ENCODE results near the gene PYGL.
"Not testable (repeated sequence)": the region's sequence is repeated elsewhere in the genome, so short reads cannot be mapped to it uniquely, and the experiment has no call there.

PYGL gene

DNA sequence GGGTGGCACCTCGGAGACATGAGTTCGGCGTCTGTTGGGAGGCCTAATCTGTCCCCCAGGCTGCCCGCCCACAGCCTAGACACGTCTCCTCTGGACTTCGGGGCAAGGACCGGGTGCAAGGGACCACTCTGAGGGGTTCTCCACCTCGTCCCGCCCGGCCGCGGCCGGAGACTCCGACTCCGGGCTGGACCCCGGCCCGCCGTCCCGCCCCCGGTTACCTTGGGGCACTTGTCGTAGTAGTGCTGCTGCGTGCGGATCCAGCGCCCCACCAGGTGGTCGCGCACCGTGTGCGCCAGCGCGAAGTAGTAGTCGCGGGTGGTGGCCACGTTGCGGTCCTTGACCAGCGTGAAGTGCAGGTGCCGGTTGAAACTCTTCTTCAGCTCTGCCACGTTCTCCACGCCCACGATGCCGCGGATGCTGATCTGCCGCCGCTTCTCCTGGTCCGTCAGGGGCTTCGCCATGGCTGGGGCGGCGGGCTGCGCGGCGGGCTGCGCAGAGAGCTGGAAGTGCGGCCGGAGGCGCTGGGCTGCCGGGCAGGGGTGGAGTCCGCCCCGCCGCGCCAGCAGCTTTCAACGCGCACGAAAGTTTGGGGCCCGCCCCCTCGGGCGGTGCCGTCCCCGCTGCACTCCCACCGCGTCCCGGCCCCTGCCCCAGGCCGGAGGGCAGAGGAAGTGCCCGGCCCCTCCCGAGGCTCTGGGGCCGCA lies at the start of gene PYGL:
PYGL (minus strand) TSS at position 541 of the 704 bp plus-strand sequence; CDS start at position 461, 80 bp downstream.
- peak; percentile 28 for DNase-seq

DNA sequence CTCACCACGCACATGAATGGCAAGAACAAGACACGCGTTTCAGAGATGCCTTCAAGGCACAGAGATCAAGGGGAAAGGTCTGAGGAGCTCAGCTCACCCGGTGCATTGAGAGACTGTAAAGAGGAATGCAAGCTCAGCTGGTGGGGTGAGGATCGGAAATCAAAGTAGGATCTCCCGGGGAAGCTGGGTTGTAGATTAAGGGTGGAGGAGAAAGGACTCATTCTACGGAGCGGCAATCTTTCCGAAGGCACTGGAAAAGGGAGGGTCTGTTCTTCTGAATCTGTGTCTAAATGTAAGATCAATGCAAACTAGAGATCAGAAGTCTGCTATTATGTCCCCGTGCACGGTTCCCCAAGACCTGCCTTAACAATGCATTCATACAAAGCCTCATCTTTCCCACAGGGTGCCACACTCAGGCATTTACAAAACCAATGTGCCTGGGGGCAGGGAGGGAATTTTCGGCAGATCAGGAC lies 41.6 kb upstream of the PYGL start:
- DNase-seq, result no peak

DNA sequence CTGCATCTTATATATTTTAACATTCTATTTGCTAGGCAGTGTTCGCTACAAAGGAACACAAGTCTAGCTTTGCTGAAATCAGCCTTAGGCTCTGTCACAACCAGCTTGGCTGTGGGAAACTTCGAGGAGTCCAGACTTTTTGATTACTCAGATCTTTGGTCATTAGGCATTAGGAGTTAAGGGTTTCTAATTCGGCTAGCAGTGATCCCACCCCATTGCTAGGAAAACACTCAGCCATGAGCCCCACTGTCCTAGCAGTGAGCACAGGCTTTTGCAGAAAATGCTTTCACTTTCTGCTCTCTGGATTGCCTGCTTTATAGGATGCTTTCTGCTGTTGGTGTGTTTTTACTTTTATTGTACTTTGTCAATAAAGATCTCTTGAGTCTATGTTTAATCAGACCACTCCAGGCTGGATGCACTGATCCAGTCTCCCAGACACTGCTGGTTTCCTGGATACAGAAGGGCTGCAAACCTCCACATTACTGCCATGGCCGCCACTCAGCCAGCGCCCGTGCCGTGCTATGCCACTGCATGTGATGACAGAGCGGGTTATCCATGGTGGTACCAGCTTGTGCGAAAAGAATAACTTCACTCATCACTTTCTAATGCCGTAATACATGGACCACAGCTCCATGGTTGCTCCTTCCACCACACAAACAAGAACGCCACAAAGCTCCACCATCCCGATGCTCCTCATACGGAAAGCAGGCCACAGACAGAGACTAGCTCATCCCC lies 41.0 kb upstream of the PYGL start:
- DNase-seq, result no peak

DNA sequence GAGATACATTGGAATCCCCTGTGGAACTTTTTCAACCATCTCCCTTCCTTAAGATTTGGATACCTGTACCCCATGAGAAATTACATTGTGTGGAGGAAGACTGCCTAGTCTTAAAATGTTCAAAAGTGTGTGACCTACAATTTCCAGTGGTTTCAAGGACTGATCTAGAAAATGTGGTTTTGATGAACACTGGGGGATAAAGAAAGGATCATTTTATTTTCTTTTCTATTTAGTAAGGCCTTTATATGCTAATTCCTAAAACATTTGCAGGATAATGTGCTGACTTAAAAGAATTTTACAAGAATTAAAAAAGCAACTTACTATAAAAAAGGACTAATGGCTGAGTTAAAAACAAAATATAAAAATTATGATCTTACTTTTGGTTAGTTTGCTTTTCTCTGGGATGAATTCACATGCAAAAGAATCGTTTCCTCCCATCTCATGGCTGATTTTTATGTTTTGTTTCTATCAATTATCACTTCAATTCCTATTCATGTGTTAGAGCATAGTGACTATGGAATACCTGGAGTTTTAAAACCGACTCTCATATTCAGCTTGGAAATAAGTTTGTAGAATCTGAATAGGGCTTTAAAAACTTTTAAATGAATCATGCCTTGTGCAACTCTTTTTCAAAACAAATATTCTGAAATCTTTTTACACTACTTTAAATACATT lies 39.9 kb upstream of the PYGL start:
- DNase-seq, result no peak

DNA sequence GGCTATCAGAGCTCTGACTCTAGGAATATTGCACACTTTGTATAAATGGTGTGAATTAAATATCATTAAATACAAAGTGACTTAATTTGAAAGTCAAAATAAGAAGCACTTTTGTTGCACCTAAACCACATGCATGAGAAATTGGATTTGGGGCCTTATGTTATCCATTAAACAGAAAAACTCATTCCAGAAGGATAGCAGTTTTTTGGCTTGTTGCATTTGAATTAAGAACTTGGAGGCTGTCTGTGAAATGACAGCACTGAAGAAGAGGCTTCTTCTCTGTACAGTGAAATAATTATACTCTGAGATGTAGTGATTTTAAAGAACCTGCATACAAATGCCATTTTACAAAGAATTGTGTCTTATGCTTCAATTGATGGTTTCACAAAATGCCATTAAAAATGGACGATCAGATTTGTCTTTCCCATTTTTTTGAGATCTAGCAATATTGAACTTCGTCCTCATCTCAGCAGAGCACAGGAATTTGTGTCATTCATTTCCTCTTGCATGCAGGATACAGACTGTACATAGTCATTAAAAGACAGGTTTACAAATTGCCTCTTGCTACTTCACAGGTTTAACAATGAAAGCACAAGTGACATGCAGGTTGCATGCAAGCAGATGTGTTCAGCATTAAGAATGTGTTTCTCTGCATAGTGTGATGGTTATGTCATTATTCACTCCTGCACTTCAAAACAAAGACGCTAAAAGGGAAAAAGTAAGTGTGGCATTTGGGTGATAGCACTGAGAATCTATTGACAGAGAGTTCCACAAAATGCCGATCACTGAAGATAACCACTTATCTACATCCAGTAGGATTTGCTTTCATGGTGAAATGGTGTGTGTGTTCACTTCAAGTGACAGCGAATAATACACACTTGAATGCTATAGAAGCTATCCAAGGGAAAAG lies 35.9 kb upstream of the PYGL start:
- DNase-seq, result no peak

DNA sequence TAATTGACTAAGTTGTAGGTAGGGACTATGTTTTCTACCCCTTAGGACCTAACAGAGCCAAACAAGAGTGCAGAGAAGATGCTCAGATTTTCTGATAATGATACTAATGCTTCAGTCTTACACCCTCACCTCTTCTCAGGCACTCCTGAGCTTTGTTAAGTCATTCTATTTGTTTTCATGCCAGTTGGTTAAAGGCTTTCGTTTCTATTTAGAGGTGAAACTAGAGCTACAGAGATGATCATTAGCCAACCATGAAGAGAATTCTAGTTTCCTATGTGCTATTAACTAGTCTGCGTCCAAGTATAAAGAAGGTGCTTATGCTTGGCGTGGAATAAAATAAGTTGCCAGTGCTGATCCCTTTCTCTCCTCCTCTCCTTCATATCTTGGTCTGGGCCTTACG lies 34.6 kb upstream of the PYGL start:
- no peak for DNase-seq

DNA sequence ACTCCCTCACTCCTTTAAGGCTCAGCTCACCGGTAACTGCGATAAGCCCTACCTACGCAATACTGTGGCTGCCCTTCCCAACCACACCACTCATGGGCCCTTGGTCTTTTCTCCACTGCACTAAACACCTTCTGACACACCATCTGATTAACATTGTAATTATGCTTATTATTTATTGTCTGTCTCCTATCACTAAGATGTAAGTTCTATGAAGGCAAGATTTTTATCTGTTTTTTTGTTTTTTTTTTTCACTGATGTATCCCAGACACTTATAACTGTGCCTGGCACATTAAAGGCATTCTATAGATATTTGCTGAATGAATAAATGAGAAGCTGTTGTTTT lies 34.2 kb upstream of the PYGL start:
- no peak for DNase-seq

DNA sequence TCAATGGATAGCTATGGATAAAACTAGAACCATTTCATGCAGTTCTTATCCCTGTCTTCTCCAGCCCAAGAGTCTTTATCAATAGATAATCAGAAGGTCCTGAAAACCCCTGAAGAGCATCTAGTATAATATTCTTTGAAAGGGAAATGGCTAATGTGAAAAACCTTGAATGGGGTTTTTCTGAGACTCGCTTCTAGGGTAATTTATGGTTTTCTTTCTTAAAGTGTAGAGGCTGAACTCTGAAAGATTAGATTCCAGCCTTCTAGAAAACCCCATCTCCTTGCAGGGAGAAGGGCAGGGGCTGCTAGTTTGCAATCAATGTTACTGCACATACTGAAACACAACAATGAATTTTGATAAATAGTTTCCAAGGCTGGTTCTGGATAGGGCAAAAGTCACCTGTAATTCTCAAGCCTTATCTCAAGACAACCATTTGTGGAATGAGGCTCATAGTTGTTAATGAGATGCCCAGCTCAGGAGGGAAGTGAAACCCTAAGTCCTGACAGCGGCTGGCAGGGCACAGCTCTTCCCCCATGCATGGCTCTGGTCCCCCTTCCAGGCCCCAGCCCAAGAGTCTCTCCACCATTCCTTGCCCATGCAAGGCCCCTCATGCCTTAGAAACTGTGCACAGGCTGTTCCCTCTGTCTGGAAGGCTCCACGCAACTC lies 33.7 kb upstream of the PYGL start:
- DNase-seq, result no peak

DNA sequence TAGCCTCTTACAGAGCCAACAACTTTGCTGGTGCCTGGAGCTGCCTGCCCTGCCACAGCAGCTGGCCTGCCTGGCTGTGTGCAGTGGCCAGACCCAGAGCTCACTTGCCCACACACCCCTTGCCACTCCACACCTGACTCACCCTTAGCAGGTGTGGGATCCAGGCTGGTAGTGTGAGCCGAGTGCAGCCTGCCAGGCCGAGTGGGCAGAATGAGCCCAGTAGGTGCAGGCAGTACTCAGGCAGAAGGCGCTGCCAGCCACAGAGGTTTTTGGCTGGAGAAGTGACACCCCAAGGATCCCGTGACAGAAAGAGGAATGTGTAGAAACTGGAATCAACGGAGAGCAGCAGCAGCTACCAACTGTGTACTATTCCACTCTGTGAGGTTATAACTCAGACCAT lies 29.8 kb upstream of the PYGL start:
- no peak for DNase-seq

DNA sequence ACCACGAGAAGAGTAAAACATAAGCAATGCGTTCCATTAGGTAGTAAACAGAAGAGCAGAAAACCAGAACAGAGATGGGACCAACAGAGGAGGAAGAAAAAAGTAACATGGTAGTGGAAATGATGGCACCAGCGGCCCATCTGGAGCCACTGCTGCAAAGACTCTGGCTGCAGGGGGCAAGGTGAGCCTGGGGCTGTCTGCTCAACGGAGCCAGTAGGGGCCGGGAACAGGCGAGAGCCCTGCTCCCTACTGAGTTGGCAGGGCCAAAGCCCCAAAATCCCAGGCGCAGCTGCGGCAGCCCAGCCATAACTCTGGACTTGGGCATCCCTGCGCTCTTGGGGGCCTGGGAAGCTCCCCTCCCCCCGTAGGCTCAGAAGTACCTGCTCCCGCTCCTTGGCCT lies 28.5 kb upstream of the PYGL start:
- DNase-seq, result no peak

DNA sequence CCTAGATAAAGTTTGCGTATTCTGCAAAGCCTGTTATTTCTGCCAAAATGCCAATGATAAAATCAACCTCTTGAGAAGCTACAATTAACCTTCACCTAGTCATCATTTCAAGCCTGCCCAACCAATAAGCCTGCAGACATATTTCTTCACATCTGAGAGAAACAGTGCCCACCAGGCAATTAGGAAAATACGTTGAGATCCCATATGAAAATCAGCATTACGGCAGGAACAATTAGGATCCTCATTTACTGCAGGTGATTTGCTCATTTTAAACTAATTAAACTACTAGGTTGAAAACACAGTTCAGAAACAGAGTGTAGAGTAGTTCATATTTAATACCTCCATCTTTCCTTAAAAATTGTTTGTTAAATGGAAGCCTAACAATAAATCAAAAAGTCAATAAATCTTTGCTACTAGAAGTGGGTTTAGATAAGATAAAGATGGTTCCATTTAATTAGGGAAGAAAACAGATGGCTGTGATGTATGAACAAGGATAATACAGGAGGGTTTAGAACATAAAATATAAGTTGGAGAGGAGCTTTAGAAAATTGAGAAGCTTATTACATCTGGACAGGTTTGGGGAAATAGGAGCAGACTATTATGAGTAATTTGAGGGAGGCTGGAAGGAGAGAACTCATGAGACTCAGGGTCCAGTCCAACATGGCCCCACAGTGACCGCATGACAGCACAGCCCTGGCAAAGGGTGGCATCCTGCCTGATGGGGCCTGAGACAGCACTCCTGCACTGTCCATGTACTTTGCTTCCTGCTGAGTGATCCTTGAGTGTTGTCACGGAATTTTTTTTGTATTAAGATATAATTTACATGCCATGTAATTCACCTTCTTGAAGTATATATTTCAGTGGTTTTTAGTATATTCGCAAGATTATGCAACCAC lies 26.9 kb upstream of the PYGL start:
- no peak for DNase-seq

DNA sequence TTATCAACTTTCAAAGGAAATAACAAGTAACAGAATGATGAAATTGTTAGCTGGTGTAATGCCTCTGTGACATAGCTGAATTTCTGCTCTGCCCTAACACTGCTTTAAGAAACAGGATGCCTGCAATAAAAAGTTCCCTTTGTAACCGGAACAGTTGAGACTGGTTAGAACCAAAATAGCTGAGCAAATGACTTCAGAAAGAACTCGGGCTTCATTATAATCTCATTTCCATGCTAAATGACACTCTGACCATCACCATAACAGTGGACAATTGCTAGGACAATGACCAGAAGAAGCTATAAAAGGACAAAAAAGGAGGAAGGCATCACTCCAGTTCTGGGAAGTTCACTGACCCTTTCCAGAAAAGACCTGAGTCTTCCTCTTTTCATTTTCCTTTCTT lies 23.5 kb upstream of the PYGL start:
- no peak for DNase-seq

DNA sequence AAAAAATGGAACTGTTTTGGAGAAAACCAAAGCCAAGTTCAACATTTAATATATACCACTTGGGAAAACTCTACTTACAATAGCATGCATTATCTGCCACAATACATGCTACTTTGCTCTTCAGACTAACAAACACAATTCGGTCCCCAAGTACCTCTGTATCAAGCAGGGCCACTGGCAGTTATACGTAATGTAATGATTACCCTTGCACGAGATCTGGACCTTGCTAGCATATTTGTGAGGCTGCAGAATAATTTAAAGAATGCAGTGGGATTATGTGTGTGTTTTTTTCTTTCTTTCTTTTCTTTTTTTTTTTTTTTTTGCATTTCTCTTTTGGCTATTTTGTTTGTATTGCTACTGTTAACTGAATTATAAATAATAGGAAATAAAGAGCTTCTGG lies 22.8 kb upstream of the PYGL start:
- no peak for DNase-seq

DNA sequence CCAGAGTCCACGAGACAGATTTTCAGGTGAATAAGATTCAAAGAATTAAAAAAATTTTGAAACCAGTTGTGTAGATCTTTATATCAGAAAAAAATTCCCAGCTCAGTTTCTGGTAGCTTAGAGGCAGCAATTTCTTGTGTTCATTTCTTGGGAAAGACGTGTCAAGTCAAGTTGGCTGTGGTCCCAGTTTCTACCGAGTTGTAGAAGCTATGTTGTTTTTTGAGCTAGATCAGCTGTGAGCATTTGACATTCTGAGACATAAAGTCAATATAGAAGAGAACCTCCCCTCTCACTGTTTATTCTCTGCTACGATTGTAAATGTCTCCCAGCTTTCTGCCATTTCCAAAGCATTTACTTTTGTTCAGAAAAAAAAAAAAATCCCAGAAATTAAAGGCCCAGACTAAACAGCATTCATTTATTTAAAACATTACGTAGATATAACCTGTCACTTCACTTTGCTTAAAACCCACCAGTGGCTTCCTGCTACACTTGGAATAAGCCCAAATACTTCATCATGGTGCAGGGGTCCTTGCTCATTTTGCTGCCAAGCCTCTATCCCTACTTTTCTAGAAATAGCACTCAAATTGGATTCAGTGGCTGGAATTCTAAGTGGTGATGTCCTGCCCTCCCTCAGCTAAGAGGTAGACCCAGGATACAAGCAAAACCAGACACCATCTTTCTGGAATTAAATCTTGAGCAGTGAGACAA lies 20.6 kb upstream of the PYGL start:
- no peak for DNase-seq

DNA sequence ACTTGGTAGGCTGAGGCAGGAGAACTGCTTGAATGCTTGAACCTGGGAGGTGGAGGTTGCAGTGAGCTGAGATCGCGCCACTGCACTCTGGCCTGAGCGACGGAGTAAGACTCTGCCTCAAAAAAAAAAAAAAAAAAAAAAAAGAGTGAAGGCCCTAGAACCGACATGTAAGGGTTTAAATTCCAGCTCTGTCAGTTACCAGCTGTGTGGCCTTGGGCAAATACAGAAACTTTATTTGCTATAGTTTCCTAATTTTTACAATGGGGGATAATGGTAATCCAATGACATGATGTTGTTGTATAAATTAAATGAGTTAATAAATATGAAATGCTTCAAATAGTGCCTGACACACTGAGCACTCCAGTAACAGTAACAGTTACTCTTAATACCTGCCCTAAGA lies 19.6 kb upstream of the PYGL start:
- no peak for DNase-seq

DNA sequence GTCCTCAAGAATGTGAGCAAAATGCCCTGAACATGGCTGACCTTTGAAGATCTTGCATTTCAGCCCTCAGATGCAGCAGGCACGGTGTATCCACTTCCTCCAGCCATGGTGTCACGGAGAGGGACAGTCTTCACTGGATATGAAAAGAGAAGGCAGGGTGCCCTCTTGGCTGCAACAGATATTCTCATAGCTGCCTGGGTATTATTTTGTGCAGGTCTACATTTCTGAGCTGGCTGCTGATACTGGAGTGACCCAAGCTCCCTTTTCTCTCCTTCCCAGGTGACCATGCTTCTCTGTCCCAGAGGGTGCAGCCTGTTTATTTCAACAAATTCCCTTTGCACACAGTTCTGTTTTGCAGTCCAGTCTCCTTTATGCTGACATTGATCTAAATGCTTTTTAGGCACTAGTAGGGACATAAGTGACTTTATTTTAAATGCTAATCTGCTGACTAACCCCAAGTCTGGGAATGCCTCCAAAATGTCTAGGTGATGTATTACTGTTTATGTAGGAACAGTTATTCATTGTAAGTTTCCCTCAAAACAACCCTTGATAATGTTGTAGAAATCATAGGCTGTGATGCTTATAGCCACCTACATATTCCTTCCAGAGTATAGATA lies 17.4 kb upstream of the PYGL start:
- DNase-seq, result no peak

DNA sequence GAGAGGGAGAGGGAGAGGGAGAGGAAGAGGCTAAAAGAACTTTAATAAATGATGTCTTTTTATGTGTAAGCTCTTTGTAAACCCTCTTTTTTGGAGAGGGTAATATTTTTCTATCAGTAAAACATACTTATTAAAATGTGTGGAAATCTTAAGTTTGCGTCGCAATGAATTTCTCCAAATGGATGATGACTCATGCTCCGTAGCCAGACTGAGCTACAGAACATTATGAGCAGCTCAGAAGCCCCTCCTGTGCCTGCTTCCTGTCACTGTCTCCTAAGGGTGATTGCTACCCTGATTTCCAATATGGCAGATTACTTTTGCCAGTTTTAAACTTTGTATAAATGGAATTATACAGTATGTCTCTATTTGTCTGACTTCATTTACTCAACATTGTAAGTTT lies 13.0 kb upstream of the PYGL start:
- DNase-seq, result no peak

DNA sequence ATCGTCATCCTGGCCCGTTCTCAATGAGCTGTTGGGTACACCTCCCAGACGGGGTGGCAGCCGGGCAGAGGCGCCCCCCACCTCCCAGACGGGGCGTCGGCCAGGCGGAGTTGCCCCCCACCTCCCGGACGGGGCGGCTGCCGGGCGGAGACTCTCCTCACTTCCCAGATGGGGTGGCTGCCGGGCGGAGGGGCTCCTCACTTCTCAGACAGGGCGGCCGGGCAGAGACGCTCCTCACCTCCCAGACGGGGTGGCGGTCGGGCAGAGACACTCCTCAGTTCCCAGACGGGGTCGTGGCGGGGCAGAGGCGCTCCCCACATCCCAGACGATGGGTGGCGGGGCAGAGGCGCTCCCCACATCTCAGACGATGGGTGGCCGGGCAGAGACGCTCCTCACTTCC lies 12.1 kb upstream of the PYGL start:
- DNase-seq, result not testable (repeated sequence)

DNA sequence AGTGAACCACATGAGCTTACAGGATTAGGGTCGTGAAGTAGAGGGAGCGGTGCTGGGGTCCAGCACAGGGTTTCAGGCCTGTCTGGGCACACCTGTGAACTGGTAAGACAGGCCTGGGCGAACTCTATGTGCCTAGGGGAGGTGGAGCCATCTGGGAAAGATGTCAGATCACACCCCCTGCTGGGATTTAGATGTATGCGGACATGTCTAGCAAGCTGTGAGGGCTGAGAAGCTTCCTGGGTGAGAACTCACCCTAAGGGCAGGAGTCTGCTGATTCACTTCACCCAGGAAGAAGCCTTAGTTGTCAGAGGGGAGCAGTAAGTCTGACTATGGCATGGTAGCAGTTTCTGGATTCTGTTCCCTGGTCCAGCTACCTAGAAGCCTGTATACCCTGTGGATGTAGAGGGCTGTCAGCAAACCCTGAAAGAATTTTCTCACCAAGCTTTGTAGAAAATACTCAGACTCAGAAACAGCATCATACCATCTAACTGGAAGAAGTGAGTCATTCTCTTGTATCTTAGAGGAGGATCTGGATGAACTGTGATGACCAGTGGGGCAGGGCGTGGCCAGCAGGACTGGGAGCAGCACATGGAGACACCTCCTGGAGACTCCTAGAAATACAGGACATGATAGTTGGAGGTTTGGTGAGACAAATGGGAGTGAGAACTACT lies 11.2 kb upstream of the PYGL start:
- peak; percentile 76 for DNase-seq

Measured in activated CD4-positive, alpha-beta T cell treated with anti-CD3 and anti-CD28 coated beads, Interleukin-10, Interleukin-2, amounts not matched to agents 100 ng/mL and 50 ng/mL, durations not matched to agents 16 hours and 8 hours (primary cell).